NCI-H510A treated with DMSO at 0.1 percent for 48 hours (cell line): Measurements from ENCODE around the gene CYB561D1.

Experiments used
- DNase-seq: peaks from one replicate; lab custom pipeline; 2025; lab: John Stamatoyannopoulos, UW

CYB561D1 gene

DNA sequence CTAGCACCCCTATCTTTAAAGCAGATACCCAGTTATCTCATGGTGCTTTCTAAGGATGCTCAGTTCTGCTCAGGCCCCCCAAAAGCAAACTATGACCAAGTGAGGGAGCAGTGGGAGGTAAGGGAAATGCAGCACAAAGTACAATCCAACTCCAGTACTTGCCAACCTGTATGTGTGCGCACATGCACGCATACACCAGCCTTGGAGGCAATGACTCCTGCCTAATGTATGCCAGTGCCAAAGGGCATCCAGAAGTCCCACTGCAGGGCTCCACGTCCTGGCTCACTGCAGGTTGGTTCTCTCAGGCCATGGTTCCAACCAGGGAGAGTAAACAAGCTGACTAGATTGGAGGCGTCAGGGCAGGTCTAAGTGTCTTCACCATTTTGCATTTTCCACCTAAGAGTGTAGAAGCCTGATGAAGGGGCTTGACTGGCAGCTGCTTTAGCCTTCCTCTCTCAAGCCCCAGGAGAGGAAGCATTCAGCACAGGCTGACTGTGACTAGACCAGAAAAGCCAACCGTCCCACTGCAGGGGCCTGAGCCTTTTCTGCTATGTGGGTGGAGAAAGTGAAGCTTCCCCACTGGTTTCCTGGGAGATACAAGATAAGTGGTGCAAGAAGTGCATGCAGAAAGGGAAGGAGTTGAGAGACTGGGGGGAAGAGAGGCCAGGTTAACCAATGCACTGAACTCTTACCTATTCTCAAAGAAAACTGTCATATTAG, 7.9 kb downstream of the CYB561D1 start:
- no peak for DNase-seq

GRCh38 chr1:109502364-109502851, 8.5 kb downstream of the CYB561D1 start:
- DNase-seq = no peak

- DNase-seq = no peak
Measured at GRCh38 chr1:109503935-109504334, 10.0 kb downstream of the CYB561D1 start.

GRCh38 chr1:109504974-109505373, 11.1 kb downstream of the CYB561D1 start:
- no peak for DNase-seq

- DNase-seq = no peak
Measured at GRCh38 chr1:109508001-109508872, 14.3 kb downstream of the CYB561D1 start.

DNA sequence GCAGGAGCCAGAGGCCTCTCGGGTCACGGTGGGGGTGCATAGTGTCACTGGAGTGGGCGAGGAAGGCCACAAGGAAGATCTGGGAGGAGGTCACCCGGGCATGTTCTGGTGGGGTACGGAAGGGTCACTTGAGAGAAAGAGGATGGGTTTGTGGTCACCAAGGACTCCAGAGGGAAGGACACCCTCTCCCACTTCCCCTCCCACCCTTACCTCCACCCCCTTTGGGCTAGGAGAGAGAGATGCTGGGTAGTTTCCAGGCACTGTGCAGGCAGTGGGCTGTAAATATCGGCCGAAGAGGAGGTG, 14.9 kb downstream of the CYB561D1 start:
- DNase-seq = no peak

DNA sequence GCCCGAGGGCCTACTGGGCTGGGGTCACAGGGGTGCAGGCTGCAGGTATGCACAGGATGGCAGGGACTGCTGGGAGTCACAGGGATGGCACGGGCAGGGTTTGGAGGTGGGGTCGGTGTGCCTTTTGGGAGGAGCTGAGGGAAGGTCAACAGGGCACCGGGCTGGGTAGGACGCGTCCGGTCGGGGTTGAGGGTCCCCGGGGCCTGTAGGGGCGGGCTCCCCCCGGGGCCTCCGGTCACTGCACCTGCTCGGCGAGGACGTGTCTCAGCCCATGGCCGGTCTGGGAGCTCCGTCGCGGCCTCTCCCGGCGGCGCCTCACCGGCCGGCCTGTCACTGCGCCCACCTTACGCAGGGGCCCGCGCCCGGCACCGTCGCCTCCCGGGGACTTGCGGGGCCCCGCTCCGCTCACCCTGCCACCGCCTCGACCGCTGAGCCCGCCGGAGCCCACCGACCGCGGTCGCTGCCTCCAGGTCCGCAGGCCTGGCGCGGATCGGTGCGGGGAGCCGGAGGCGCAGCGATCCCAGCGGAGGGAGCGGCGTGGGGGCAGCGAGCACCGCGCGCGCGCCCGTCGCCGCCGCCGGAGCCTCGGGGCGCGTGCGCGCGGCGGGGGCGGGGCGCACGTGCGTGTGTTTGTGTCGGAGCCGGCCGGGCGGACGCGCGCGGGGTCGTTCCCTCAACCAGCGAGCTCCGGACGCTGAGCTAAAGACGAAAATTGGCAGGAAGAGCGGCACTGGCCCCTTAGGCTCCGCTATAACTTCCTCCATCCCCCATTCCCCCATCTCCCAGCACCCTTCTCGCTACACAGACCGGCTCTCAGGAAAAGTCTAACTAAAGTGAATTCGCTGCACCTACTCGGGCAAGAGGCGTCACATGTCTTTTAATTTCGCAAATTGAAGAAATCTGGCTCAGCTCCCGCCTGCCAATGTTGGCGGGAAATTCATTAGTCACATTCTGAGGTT, 15.6 kb downstream of the CYB561D1 start, which contains the start of gene AMIGO1:
TSS of gene AMIGO1 (minus strand) at position 552 of the 959 bp plus-strand sequence. CDS start 815 bp downstream, outside the sequence.
- DNase-seq = peak; percentile 37

DNA sequence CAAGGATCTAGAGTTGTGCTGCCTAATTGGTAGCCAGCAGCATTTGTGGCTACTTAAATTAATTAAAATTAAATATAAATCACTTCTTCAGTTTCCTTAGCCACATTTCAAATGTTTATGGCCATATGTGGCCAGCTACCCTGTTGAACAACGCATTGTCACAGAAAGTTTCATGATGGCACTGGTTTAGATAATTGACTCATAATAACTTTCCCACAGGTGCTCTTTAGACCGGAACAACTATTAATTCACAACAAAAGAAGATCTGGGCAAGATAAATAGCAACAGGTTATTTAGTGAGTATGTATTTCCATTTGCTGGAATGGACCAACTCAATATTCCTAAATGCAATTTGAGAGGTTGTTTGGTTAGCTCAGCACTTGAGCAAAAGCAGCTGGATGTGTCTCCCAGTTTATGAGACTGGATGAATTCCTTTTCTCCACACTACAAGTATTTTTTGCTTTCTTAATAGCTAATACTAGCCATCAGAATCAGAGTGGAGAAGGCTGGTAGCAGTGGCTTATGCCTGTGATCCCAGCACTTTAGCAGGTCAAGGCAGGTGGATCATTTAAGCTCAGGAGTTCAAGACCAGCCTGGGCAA, 19.3 kb downstream of the CYB561D1 start:
- DNase-seq = no peak

GRCh38 chr1:109514846-109515245, 21.0 kb downstream of the CYB561D1 start:
- DNase-seq = no peak

GRCh38 chr1:109516872-109517271, 23.0 kb downstream of the CYB561D1 start:
- DNase-seq = no peak

DNA sequence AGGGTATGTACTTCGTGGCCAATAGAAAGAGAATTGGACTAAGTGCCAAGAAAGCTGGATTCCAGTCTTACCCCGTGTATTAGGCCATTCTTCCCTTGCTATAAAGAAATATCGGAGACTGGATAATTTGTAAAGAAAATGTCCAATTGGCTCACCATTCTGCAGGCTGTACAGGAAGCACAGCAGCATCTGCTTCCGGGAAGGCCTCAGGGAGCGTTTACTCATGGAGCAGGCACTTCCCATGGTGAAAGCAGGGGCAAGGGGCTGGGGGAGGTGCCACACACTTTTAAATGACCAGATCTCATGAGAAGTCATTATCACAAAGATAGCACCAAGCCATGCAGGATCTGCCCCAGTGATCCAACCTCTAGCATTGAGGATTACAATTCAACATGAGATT, 23.4 kb downstream of the CYB561D1 start:
- no peak for DNase-seq

DNA sequence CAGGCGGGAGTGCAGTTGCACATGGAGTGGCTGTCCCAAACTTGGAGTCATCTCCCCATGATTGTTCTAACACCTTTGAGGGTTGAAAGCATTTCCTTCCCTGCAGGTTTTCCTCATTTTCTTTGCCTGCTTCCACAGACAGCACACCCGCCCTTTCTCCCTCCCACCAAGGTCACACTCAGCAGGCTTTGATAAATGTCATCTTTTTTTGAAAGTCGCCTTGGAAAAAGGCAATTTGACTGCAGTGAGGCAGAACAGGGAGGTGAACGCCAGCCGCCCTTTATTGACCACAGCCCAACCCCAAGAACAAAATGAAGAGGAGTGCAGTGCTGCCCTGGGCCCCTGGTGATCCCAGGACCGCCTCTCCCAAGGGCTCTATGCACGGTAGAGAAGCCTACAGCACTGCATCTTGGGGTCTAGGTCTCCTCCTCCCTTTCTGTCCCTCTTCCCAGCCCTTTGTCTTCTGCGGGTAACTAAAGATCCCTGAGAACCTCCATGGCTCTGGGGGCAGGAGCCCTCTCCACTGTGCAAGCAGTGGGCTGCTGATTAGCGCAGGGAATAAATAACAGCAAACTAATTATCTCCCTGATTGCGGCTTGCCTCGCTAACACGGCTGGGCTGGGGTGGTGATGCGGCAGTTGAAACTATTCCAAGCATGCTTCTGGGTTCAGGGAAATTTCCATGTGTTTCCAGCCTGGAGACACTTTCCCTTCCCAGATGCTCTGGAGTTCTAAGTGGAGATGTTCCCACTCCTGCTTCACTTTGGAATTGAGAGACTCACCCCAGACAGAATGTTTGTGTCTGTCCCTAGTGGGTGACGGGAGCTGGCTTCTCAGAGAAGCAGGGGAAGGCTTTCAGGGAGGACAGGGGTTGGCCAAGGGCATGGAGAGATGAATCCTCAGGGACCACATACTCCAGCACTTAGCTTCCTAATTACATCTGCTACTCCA, 27.4 kb downstream of the CYB561D1 start:
- no peak for DNase-seq

GRCh38 chr1:109522026-109522425, 28.1 kb downstream of the CYB561D1 start:
- no peak for DNase-seq

GRCh38 chr1:109523706-109524105, 29.8 kb downstream of the CYB561D1 start:
- DNase-seq = no peak

GRCh38 chr1:109527098-109527811, 33.4 kb downstream of the CYB561D1 start:
- no peak for DNase-seq

GRCh38 chr1:109527846-109528695, 34.2 kb downstream of the CYB561D1 start:
- no peak for DNase-seq

GRCh38 chr1:109528712-109529111, 34.8 kb downstream of the CYB561D1 start:
- no peak for DNase-seq

DNA sequence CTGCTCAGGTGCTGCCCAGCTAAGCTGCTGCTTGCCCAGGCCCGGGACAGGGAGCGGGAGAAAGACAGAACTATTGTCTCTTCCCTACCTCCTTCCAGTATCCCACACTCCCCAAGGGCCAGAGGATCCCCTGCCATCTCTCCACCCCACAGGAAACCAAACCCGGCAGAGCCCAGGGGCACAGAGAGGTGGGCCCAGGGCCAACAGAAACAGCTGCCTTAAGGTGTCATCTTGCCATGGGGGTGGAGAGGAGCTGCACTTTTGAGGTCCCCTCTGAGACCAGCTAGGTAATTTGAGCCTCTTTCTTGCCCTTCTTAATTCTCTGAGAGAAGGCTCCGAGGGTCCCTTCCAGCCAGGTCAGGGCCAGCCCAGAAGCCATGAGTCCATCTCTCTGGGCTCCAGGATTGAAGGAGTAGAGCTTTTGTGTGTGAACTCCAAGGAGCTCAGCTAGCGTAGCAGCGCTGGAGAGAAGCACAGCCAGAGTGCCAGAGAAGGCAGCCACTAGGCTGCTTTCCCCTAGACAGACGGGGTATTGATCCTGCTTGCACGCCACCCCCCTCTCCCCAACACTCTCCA, 36.1 kb downstream of the CYB561D1 start:
- DNase-seq = no peak
